ENCODE results near the gene FAM3D. TPM values are rescaled to one million over a fixed set of nuclear protein-coding genes. Genes with fewer than 3 reads are reported as not detected.

The FAM3D gene
- total RNA-seq = under 0.01 and 0.61 TPM in 2 replicates

GRCh38 chr3:58666683-58667082 is at the start of gene FAM3D:
TSS of gene FAM3D (minus strand) at chr3:58666774. CDS start at chr3:58655563, 11,211 bp downstream.

Other genes with a start within 250 kb of the FAM3D start
- 82.1 and 99.7 TPM in 2 replicates for gene PDHB, start 232.9 kb downstream of the FAM3D start, total RNA-seq
- 5.2 and 8.7 TPM in 2 replicates for gene KCTD6, start 174.7 kb downstream of the FAM3D start, total RNA-seq
- 1.3 and 1.7 TPM in 2 replicates for gene ACOX2, start 129.6 kb downstream of the FAM3D start, total RNA-seq
- 8.8 and 12.2 TPM in 2 replicates for gene FAM107A, start 89.4 kb downstream of the FAM3D start, total RNA-seq